Smooth muscle cell (in vitro differentiated cells): Measurements from ENCODE around the gene PREX1. TPM values are rescaled to one million over a fixed set of nuclear protein-coding genes. Genes with fewer than 3 reads are reported as not detected.

Source experiments
- DNase-seq: peaks from one replicate; lab custom pipeline; 2025; ENCODE audit not compliant: unreplicated experiment; lab: John Stamatoyannopoulos, UW
- H2AFZ ChIP-seq: fragments of 200-600 bp; sonication (generic); 2 replicates; pipeline ENCODE4 v1.6.0; 2016; ENCODE audit warnings: antibody characterized with exemption, low read depth, mild to moderate bottlenecking
- H3F3A ChIP-seq: fragments of 200-600 bp; sonication (generic); 2 replicates; pipeline ENCODE4 v1.6.0; 2017; ENCODE audit warnings: antibody characterized with exemption, low read depth
- H3K27ac ChIP-seq: fragments of 200-600 bp; sonication (generic); 2 replicates; pipeline ENCODE4 v1.5.1; 2016; ENCODE audit warnings: low read depth, mild to moderate bottlenecking
- H3K27me3 ChIP-seq: fragments of 200-600 bp; sonication (generic); 2 replicates; pipeline ENCODE4 v1.6.1; 2016; ENCODE audit warnings: low read depth, mild to moderate bottlenecking
- H3K36me3 ChIP-seq: fragments of 200-600 bp; sonication (generic); 2 replicates; pipeline ENCODE4 v1.5.1; 2016; ENCODE audit warnings: low read depth
- H3K4me1 ChIP-seq: fragments of 200-600 bp; sonication (generic); 2 replicates; pipeline ENCODE4 v1.5.1; 2016; ENCODE audit warnings: low read depth
- H3K4me2 ChIP-seq: fragments of 200-600 bp; sonication (generic); 2 replicates; pipeline ENCODE4 v1.6.0; 2016; ENCODE audit warnings: mild to moderate bottlenecking
- H3K4me3 ChIP-seq: fragments of 200-600 bp; sonication (generic); 2 replicates; pipeline ENCODE4 v1.5.1; 2016; ENCODE audit warnings: mild to moderate bottlenecking
- H3K79me2 ChIP-seq: fragments of 200-600 bp; sonication (generic); 2 replicates; pipeline ENCODE4 v1.6.0; 2016; ENCODE audit warnings: low read depth, mild to moderate bottlenecking
- H3K9ac ChIP-seq: fragments of 200-600 bp; sonication (generic); 2 replicates; pipeline ENCODE4 v1.6.0; 2016; ENCODE audit warnings: low read depth
- H3K9me3 ChIP-seq: fragments of 200-600 bp; sonication (generic); replicated peaks from 2 replicates; pipeline ENCODE4 v1.5.1; 2016; ENCODE audit warnings: low read depth
- H4K20me1 ChIP-seq: fragments of 200-600 bp; sonication (generic); 2 replicates; pipeline ENCODE4 v1.6.0; 2016; ENCODE audit warnings: low read depth
- CTCF ChIP-seq: fragments of 200-600 bp; sonication (generic); IDR thresholded peaks from 2 replicates; pipeline ENCODE4 v1.5.1; 2017; ENCODE audit warnings: borderline replicate concordance, mild to moderate bottlenecking, antibody characterized with exemption; ENCODE audit not compliant: insufficient read depth, poor library complexity, severe bottlenecking
- WGBS: methylation state at CpG from one replicate; pipeline ENCODE4 v1.1.7; 2016; ENCODE audit warnings: low lambda C conversion rate; 5-methylcytosine and 5-hydroxymethylcytosine counted together
- polyA plus RNA-seq: library from polyadenylated mRNA; unstranded; fragments of >200 nt; fragmentation: Nextera tagmentation; extraction: Ambion mirVana; gene quantifications from 2 replicates; pipeline ENCODE4 v1.2.1, GENCODE V29; 2016
- total RNA-seq: library from RNA; depleted of rRNA; stranded (reverse); fragments of >200 nt; gene quantifications from 2 replicates; pipeline ENCODE4 v1.2.3, GENCODE V29; 2014

Gene PREX1
- total and polyA plus RNA-seq, 2 experiments from 2014 or later, result 0.04 to 0.30 TPM

- no peak for TF ChIP-seq CTCF
- H3K27ac ChIP-seq, result no peak overlapping the region
- H3K4me3 ChIP-seq, result no peak overlapping the region
- no peaks in the 10 kb centered on the region for H3K4me1 ChIP-seq
- no peak overlapping the region for H3K4me2 ChIP-seq
- no peaks in the 10 kb centered on the region for H3K27me3 ChIP-seq
- no peaks in the 10 kb centered on the region for H3K79me2 ChIP-seq
- 90% methylated on average over 28 of the region's 29 CpGs for WGBS
- H3F3A ChIP-seq, result no peaks in the 10 kb centered on the region
- H4K20me1 ChIP-seq, result no peaks in the 10 kb centered on the region
- H3K36me3 ChIP-seq, result no peaks in the 10 kb centered on the region
- DNase-seq, result no peak
- H3K9ac ChIP-seq, result no peak overlapping the region
- H2AFZ ChIP-seq, result no peak overlapping the region
- H3K9me3 ChIP-seq, result no peaks in the 10 kb centered on the region
Observed at GRCh38 chr20:48632017-48632824, 195.6 kb downstream of the PREX1 start.

- Histone ChIP-seq H3K9ac (no peak overlapping the region), H3K27me3 (no peaks in the 10 kb centered on the region), H3K79me2 (no peaks in the 10 kb centered on the region), H4K20me1 (no peaks in the 10 kb centered on the region), H3K4me2 (no peak overlapping the region), H3K4me1 (no peaks in the 10 kb centered on the region), H3K36me3 (no peaks in the 10 kb centered on the region), H3F3A (no peaks in the 10 kb centered on the region), H3K9me3 (no peaks in the 10 kb centered on the region), H3K27ac (no peak overlapping the region), H3K4me3 (no peak overlapping the region), H2AFZ (no peak overlapping the region)
- no peak for TF ChIP-seq CTCF
- 59% methylated on average over 16 of the region's 16 CpGs for WGBS
- no peak for DNase-seq
Observed at GRCh38 chr20:48631114-48632016, 196.4 kb downstream of the PREX1 start.

GRCh38 chr20:48630342-48631075, 197.3 kb downstream of the PREX1 start:
- no peak overlapping the region for H3K9ac ChIP-seq
- no peaks in the 10 kb centered on the region for H3K4me1 ChIP-seq
- H2AFZ ChIP-seq, result no peak overlapping the region
- WGBS, result 84% methylated on average over 18 of the region's 18 CpGs
- no peaks in the 10 kb centered on the region for H3F3A ChIP-seq
- DNase-seq, result no peak
- no peaks in the 10 kb centered on the region for H4K20me1 ChIP-seq
- H3K4me2 ChIP-seq, result no peak overlapping the region
- no peak for TF ChIP-seq CTCF
- H3K36me3 ChIP-seq, result no peaks in the 10 kb centered on the region
- H3K4me3 ChIP-seq, result no peak overlapping the region
- no peak overlapping the region for H3K27ac ChIP-seq
- H3K9me3 ChIP-seq, result no peaks in the 10 kb centered on the region
- no peaks in the 10 kb centered on the region for H3K27me3 ChIP-seq
- no peaks in the 10 kb centered on the region for H3K79me2 ChIP-seq
